Measurements from ENCODE around the gene BMPR2.

GRCh38 chr2:202327858-202328257 lies 48.3 kb upstream of the BMPR2 start:
- no peak for TF ChIP-seq CTCF (IDR thresholded peaks at IDR 0.05)
- no peak for TF ChIP-seq POLR2A (IDR thresholded peaks at IDR 0.05)
- no peak for TF ChIP-seq POLR2AphosphoS5 (IDR thresholded peaks at IDR 0.05)

Data from sigmoid colon (tissue), 4 donors.